AG04450 (cell line): ENCODE data around the gene TMEM248. TPM values are rescaled to one million over a fixed set of nuclear protein-coding genes. Genes with fewer than 3 reads are reported as not detected.

Experiments
- CTCF ChIA-PET: fragments of 300-600, 350-600 bp; formaldehyde crosslinking; extraction: SDS; loops from one replicate; lab custom pipeline; 2022; ENCODE audit warnings: antibody characterized with exemption, inconsistent platforms; lab: Charles Lee
- POLR2A ChIA-PET: fragments of 350-600 bp; formaldehyde crosslinking; extraction: SDS; loops from one replicate; lab custom pipeline; 2021; ENCODE audit warnings: antibody characterized with exemption, inconsistent platforms; lab: Yijun Ruan, JAX
- DNase-seq: peaks from one replicate; pipeline ENCODE4 v3.0.0-alpha.2; 2011; ENCODE audit warnings: low read depth, low spot score
- H3K27ac ChIP-seq: one replicate; pipeline ENCODE4 v1.5.1; 2012; ENCODE audit warnings: low read depth, low read length, control low read depth
- H3K27me3 ChIP-seq: one replicate; pipeline ENCODE4 v1.6.0; 2012; ENCODE audit warnings: low read length; ENCODE audit not compliant: control insufficient read depth, insufficient read depth
- H3K4me3 ChIP-seq: 2 replicates; pipeline ENCODE4 v1.5.1; 2011; ENCODE audit warnings: mild to moderate bottlenecking, low read depth, low read length, control low read depth
- H3K9me3 ChIP-seq: 2 replicates; pipeline ENCODE4 v1.5.1; 2012; ENCODE audit warnings: low read length; ENCODE audit not compliant: control insufficient read depth, insufficient read depth
- polyA plus RNA-seq: library from polyadenylated mRNA; depleted of rRNA; stranded (reverse); fragments of >200 nt; gene quantifications from 2 replicates; pipeline ENCODE4 v1.2.3, GENCODE V29; 2011
- TF ChIP-seq, protein P1 (sequence below): IDR thresholded peaks from 2 replicates; pipeline ENCODE4 v1.5.1; 2011; ENCODE audit warnings: low read depth, low read length, control low read depth, inconsistent platforms

Gene TMEM248
- polyA plus RNA-seq, 1 experiment = 145 TPM

DNA sequence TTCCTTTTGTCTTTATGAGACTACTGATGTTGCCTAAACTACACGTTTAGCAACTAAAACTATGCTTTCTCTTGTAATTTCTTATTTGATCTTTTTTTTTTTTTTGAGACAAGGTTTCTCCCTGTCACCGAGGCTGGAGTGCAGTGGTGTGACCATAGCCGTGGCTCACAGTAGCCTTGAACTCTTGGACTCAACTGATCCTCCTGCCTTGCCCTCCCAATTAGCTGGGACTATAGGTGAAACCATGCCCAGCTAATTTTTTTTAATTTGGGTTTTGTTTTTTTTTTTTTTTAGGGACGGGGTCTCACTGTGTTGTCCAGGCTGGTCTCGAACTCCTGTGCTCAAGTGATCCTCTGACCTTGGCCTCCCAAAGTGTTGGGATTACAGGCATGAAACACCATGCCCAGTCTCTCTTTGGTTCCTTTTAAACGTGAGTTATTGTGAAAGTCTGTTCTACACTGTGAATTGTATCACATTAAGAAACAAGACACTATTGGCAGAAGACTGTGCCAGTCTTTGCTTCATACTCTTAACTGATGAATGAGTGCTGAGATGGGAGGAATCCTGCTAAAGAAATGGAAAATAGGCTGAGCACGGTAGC is 6.4 kb downstream of the TMEM248 start:
- Histone ChIP-seq H3K9me3 (no peaks in the 10 kb centered on the region), H3K4me3 (no peak overlapping the region), H3K27ac (no peak overlapping the region), H3K27me3 (no peaks in the 10 kb centered on the region)
- no peak for DNase-seq
- TF ChIP-seq, protein P1, sequence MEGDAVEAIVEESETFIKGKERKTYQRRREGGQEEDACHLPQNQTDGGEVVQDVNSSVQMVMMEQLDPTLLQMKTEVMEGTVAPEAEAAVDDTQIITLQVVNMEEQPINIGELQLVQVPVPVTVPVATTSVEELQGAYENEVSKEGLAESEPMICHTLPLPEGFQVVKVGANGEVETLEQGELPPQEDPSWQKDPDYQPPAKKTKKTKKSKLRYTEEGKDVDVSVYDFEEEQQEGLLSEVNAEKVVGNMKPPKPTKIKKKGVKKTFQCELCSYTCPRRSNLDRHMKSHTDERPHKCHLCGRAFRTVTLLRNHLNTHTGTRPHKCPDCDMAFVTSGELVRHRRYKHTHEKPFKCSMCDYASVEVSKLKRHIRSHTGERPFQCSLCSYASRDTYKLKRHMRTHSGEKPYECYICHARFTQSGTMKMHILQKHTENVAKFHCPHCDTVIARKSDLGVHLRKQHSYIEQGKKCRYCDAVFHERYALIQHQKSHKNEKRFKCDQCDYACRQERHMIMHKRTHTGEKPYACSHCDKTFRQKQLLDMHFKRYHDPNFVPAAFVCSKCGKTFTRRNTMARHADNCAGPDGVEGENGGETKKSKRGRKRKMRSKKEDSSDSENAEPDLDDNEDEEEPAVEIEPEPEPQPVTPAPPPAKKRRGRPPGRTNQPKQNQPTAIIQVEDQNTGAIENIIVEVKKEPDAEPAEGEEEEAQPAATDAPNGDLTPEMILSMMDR = no peak
- ChIA-PET POLR2A (no interaction called here), CTCF (no interaction called here)

DNA sequence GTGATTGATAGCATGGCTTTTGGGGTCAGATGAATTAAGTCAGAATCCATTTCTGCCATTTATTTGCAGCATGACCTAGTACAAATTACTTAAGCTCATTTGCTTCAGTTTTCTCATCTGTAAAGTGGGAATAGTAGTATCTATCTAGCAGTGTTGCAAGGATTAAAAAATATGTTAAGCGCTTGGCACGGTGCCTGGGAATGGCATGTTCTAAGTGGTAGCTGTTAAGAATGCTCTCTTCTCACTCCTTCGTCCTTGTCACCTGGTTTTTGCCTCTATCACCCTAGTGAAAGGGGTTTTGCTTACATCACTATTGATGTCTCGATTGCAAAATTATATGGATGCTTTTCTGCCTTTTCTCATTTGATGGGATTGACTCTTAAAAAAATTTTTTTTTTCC is 7.4 kb downstream of the TMEM248 start:
- H3K4me3 ChIP-seq = no peak overlapping the region
- TF ChIP-seq, protein P1 = no peak
- no peaks in the 10 kb centered on the region for H3K9me3 ChIP-seq
- DNase-seq = no peak
- ChIA-PET POLR2A (no interaction called here), CTCF (no interaction called here)
- no peak overlapping the region for H3K27ac ChIP-seq
- no peaks in the 10 kb centered on the region for H3K27me3 ChIP-seq

DNA sequence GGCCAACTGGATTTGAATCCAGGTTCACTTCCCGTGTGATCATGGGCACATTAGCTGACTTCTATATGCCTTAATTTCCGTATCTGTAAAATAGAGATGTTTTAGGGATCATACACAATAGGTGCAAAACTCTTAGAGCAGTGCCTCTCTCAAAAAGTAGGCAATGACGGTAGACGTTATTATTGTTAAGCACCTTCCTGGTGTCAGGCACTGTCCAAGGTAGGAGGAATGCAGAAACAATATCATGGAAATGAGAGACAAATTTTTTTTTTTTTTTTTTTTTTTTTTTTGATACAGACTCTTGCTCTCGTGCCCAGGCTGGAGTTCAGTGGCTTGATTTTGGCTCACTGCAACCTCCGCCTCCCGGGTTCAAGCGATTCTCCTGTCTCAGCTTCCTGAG is 8.1 kb downstream of the TMEM248 start:
- ChIA-PET POLR2A (no interaction called here), CTCF (no interaction called here)

DNA sequence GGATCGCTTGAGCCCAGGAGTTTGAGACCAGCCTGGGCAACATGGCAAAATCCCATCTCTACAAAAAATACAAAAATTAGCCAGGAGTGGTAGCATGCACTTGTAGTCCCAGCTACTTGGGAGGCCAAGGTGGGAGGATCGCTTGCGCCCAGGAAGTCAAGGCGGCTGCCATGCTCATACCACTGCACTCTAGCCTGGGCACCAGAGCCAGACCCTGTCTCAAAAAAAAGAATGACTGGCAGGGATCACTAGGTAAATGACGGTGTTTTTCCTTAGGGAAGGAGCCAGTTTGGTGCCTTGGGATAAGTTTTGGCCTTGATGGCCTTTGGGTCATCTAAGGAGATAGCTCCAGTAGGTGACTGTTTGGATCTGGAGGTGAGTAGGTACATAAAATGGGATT is 8.9 kb downstream of the TMEM248 start:
- POLR2A ChIA-PET = no interaction called here
- TF ChIP-seq, protein P1 = no peak
- Histone ChIP-seq H3K4me3 (no peak overlapping the region), H3K27me3 (no peaks in the 10 kb centered on the region), H3K27ac (no peak overlapping the region), H3K9me3 (no peaks in the 10 kb centered on the region)
- CTCF ChIA-PET = no interaction called here
- no peak for DNase-seq

More for the DNA sequence above, 8.1 kb downstream of the TMEM248 start:
- no peak overlapping the region for H3K4me3 ChIP-seq
- TF ChIP-seq, protein P1 = no peak
- H3K9me3 ChIP-seq = no peaks in the 10 kb centered on the region
- no peak overlapping the region for H3K27ac ChIP-seq
- no peaks in the 10 kb centered on the region for H3K27me3 ChIP-seq
- DNase-seq = no peak

DNA sequence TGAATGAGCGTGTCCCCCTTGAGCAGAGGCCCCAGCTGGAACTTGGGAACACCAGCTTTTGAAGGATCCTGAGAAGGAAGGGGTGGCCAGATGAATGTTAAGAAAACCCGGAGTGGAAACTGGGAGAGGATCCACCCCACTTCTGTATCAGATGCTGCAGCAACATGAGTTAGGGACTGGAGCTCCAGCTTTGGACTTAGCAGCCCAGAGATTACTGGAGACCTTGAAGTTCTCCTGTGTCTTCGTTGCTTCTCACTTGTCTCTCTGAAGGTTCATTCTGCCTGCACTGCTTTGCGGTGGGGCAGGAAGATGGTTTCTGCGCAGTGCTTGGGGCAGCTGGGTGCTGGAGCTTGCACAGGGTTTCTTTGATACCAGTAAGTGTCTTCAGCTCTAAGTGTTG is 9.3 kb downstream of the TMEM248 start:
- CTCF ChIA-PET = no interaction called here
- no peak overlapping the region for H3K4me3 ChIP-seq
- POLR2A ChIA-PET = no interaction called here
- no peak overlapping the region for H3K27ac ChIP-seq
- H3K27me3 ChIP-seq = no peaks in the 10 kb centered on the region
- H3K9me3 ChIP-seq = no peaks in the 10 kb centered on the region
- TF ChIP-seq, protein P1 = no peak
- DNase-seq = no peak
